Neuron (in vitro differentiated cells): ENCODE measurements around the gene ARL5A.
"Not testable (repeated sequence)": the region's sequence is repeated elsewhere in the genome, so short reads cannot be mapped to it uniquely, and the experiment has no call there.

Experiments used
- H2AFZ ChIP-seq: one replicate; pipeline ENCODE4 v1.6.1; 2013; ENCODE audit warnings: low read depth, mild to moderate bottlenecking, inconsistent platforms, low read length, moderate library complexity
- H3K27me3 ChIP-seq: one replicate; pipeline ENCODE4 v1.6.1; 2013; ENCODE audit warnings: low read length; ENCODE audit not compliant: insufficient read depth
- H3K36me3 ChIP-seq: one replicate; pipeline ENCODE4 v1.6.1; 2013; ENCODE audit warnings: low read length; ENCODE audit not compliant: insufficient read depth
- H3K4me1 ChIP-seq: one replicate; pipeline ENCODE4 v1.6.1; 2013; ENCODE audit warnings: low read length; ENCODE audit not compliant: insufficient read depth
- H3K4me3 ChIP-seq: 2 replicates; pipeline ENCODE4 v1.5.1; 2013; ENCODE audit warnings: mild to moderate bottlenecking, low read length, moderate library complexity
- H3K9me3 ChIP-seq: one replicate; pipeline ENCODE4 v1.6.1; 2013; ENCODE audit warnings: low read length

The ARL5A gene

GRCh38 chr2:151803811-151804210 lies 24.4 kb downstream of the ARL5A start:
- Histone ChIP-seq H2AFZ (no peak overlapping the region), H3K27me3 (no peaks in the 10 kb centered on the region), H3K9me3 (peaks cover 2% of the 10 kb centered on the region), H3K36me3 (peaks cover 59% of the 10 kb centered on the region), H3K4me3 (no peak overlapping the region), H3K4me1 (peaks cover 2% of the 10 kb centered on the region)

DNA sequence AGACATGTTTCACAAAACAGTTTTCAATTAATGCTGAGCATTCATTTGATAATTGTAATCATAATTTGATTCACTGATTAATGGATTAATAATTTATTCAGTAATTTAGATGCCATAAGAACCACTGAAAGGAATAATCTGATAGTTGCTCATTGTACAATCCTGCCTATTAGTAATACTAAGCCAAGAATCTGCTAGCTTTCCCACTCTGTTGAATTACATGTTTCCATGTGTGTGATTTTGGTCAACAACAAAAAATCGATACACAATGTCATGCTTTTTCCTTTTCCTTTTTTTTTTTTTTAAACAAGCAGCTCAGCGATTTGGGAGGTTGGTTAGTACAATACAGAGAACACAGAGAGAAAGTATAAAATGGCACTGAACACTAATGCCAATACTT lies 25.9 kb downstream of the ARL5A start:
- H3K36me3 ChIP-seq = peaks cover 51% of the 10 kb centered on the region
- H2AFZ ChIP-seq = no peak overlapping the region
- H3K4me1 ChIP-seq = peaks cover 2% of the 10 kb centered on the region
- no peak overlapping the region for H3K4me3 ChIP-seq
- H3K9me3 ChIP-seq = peaks cover 2% of the 10 kb centered on the region
- no peaks in the 10 kb centered on the region for H3K27me3 ChIP-seq

GRCh38 chr2:151799886-151800292 lies 28.3 kb downstream of the ARL5A start:
- H3K36me3 ChIP-seq = peaks cover 30% of the 10 kb centered on the region
- no peaks in the 10 kb centered on the region for H3K27me3 ChIP-seq

DNA sequence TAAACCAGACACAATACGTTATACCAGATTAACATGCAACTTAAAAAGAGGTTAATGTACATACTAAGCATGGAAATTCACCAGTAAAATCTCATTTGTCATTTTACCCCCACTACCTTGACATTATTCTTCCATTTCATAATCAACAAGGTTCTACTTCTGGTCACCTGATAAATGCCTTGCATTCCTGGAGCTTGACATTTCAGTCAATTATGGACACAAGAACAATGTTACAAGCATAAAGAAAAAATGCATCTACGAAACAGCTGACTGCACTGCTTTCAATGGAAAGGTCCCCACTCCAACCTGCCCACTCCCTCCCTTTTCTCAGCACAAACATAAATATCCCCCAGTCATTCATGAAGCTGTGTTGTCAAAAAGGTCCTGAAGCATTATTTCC lies 31.4 kb downstream of the ARL5A start:
- Histone ChIP-seq H3K4me3 (no peak overlapping the region), H3K9me3 (no peaks in the 10 kb centered on the region), H2AFZ (no peak overlapping the region), H3K27me3 (no peaks in the 10 kb centered on the region), H3K36me3 (peaks cover 14% of the 10 kb centered on the region), H3K4me1 (peaks cover 6% of the 10 kb centered on the region)

More at GRCh38 chr2:151799886-151800292, 28.3 kb downstream of the ARL5A start:
- Histone ChIP-seq H2AFZ (no peak overlapping the region), H3K9me3 (peaks cover 2% of the 10 kb centered on the region), H3K4me1 (peaks cover 8% of the 10 kb centered on the region), H3K4me3 (no peak overlapping the region)

GRCh38 chr2:151795646-151796240 lies 32.5 kb downstream of the ARL5A start:
- no peaks in the 10 kb centered on the region for H3K27me3 ChIP-seq
- no peaks in the 10 kb centered on the region for H3K9me3 ChIP-seq
- H3K4me3 ChIP-seq = no peak overlapping the region
- peaks cover 7% of the 10 kb centered on the region for H3K36me3 ChIP-seq
- H3K4me1 ChIP-seq = peaks cover 6% of the 10 kb centered on the region
- H2AFZ ChIP-seq = no peak overlapping the region

DNA sequence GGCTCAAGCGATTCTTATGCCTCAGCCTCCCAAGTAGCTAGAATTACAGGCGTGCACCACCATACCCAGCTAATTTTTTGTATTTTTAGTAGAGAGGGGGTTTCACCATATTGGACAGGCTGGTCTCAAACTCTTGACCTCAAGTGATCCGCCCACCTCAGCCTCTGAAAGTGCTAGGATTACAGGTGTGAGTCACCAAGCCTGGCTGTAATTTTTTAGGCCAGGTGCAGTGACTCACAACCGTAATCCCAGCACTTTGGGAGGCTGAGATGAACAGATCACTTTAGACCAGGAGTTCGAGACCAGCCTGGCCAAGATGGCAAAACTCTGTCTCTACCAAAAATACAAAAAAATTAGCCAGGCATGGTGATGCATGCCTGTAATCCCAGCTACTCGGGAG lies 33.8 kb downstream of the ARL5A start:
- H3K9me3 ChIP-seq, H2AFZ ChIP-seq, H3K36me3 ChIP-seq, H3K4me1 ChIP-seq, H3K4me3 ChIP-seq, H3K27me3 ChIP-seq: not testable (repeated sequence)

GRCh38 chr2:151793123-151793522 lies 35.1 kb downstream of the ARL5A start:
- peaks cover 5% of the 10 kb centered on the region for H3K36me3 ChIP-seq
- no peaks in the 10 kb centered on the region for H3K9me3 ChIP-seq
- peaks cover 6% of the 10 kb centered on the region for H3K4me1 ChIP-seq

GRCh38 chr2:151792589-151792988 lies 35.6 kb downstream of the ARL5A start:
- H3K9me3 ChIP-seq = no peaks in the 10 kb centered on the region
- H3K36me3 ChIP-seq = peaks cover 5% of the 10 kb centered on the region
- no peak overlapping the region for H3K4me3 ChIP-seq
- no peaks in the 10 kb centered on the region for H3K27me3 ChIP-seq
- H3K4me1 ChIP-seq = peaks cover 6% of the 10 kb centered on the region
- H2AFZ ChIP-seq = no peak overlapping the region

More at GRCh38 chr2:151793123-151793522, 35.1 kb downstream of the ARL5A start:
- Histone ChIP-seq H2AFZ (no peak overlapping the region), H3K27me3 (no peaks in the 10 kb centered on the region), H3K4me3 (no peak overlapping the region)

DNA sequence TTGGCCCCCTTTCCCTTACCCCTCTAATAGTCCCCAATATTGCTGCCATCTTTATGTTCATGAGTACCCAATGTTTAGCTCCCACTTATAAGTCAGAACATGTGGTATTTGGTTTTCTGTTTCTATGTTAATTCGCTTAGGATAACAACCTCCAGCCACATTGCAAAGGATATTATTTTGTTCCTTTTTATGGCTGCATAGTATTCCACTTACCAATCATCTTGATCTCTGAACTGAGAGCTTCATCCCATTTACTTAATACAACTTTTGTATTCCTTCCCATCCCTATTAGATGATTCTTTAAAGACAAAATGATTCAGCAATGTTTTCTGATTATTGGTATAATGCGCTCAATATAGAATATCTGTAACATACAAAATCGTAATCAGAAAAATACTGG lies 36.7 kb downstream of the ARL5A start:
- no peak overlapping the region for H3K4me3 ChIP-seq
- H3K4me1 ChIP-seq = peaks cover 7% of the 10 kb centered on the region
- H2AFZ ChIP-seq = no peak overlapping the region
- peaks cover 5% of the 10 kb centered on the region for H3K36me3 ChIP-seq
- no peaks in the 10 kb centered on the region for H3K27me3 ChIP-seq
- no peaks in the 10 kb centered on the region for H3K9me3 ChIP-seq

GRCh38 chr2:151790689-151791088 lies 37.5 kb downstream of the ARL5A start:
- Histone ChIP-seq H3K4me3 (no peak overlapping the region), H3K27me3 (no peaks in the 10 kb centered on the region), H3K36me3 (peaks cover 5% of the 10 kb centered on the region), H3K9me3 (no peaks in the 10 kb centered on the region), H3K4me1 (peaks cover 14% of the 10 kb centered on the region), H2AFZ (no peak overlapping the region)

GRCh38 chr2:151789055-151789834 lies 39.0 kb downstream of the ARL5A start:
- Histone ChIP-seq H2AFZ (no peak overlapping the region), H3K4me3 (no peak overlapping the region), H3K9me3 (no peaks in the 10 kb centered on the region), H3K27me3 (no peaks in the 10 kb centered on the region), H3K4me1 (peaks cover 19% of the 10 kb centered on the region), H3K36me3 (peaks cover 10% of the 10 kb centered on the region)

GRCh38 chr2:151786483-151786882 lies 41.7 kb downstream of the ARL5A start:
- Histone ChIP-seq H3K27me3 (no peaks in the 10 kb centered on the region), H3K4me3 (no peak overlapping the region), H3K36me3 (peaks cover 14% of the 10 kb centered on the region), H3K4me1 (peaks cover 19% of the 10 kb centered on the region), H3K9me3 (no peaks in the 10 kb centered on the region), H2AFZ (no peak overlapping the region)

DNA sequence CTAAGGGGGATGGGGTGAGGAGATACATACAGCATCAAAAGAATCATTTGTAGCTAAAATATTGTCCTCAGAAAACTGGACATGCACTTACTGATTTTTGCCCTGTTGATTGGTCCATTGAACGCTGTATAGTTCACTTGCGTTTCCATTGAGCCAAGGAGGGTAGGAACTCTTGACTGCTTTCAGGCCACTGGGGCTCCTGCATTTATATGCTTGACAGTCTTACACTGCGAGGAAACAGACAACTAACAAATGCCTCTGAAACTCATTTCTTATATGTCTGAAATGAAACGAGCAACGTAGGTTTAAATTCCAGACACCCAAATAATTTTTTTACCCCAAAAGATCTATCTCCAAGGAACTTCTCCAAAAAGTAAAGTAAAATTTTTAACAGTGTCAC lies 42.1 kb downstream of the ARL5A start:
- Histone ChIP-seq H3K27me3 (no peaks in the 10 kb centered on the region), H3K36me3 (peaks cover 14% of the 10 kb centered on the region), H3K9me3 (no peaks in the 10 kb centered on the region), H2AFZ (no peak overlapping the region), H3K4me3 (no peak overlapping the region), H3K4me1 (peaks cover 19% of the 10 kb centered on the region)
